Breast epithelium (tissue), 4 donors: ENCODE results near the gene IGLL1. TPM values are rescaled to one million over a fixed set of nuclear protein-coding genes. Genes with fewer than 3 reads are reported as not detected.
A peak's percentile ranks its signal among the peaks of the same experiment; 100 is the strongest.
"Not testable (repeated sequence)": the region's sequence is repeated elsewhere in the genome, so short reads cannot be mapped to it uniquely, and the experiment has no call there.

Source experiments
- DNase-seq, 2 donors: peaks; one replicate each; pipeline ENCODE4 v3.0.0-alpha.2; 2019; ENCODE audit warnings: low spot score in 2 of 2
- H3K27ac ChIP-seq, 2 donors: fragments of 200-600 bp; sonication (generic) in 1 of 2; one replicate each; pipeline ENCODE4 v1.5.1; 2016 to 2019; ENCODE audit warnings: mild to moderate bottlenecking in 1 of 2
- H3K27me3 ChIP-seq, 2 donors: fragments of 200-600 bp; sonication (generic) in 1 of 2; one replicate each; pipeline versions ENCODE4 v1.5.1 to v1.6.0; 2017 to 2019; ENCODE audit warnings: control low read depth in 1 of 2, mild to moderate bottlenecking in 1 of 2
- H3K36me3 ChIP-seq: fragments of 200-600 bp; one replicate; pipeline ENCODE4 v1.5.1; 2019
- H3K4me1 ChIP-seq, 2 donors: fragments of 200-600 bp; sonication (generic); one replicate each; pipeline ENCODE4 v1.5.1; 2016 to 2019; ENCODE audit warnings: control low read depth in 1 of 2
- H3K4me3 ChIP-seq, 3 donors: fragments of 200-600 bp; sonication (generic); 1 replicate in 2 of 3; 2 replicates in 1 of 3; pipeline ENCODE4 v1.5.1; 2016 to 2019; ENCODE audit warnings: mild to moderate bottlenecking in 3 of 3, moderate library complexity in 2 of 3
- H3K9me3 ChIP-seq, 2 donors: fragments of 200-600 bp; sonication (generic) in 1 of 2; one replicate each; pipeline ENCODE4 v1.5.1; 2016 to 2019; ENCODE audit warnings: control low read depth in 1 of 2
- CTCF ChIP-seq, 3 donors: fragments of 450-650 bp; IDR thresholded peaks; one replicate each; pipeline ENCODE4 v1.5.1; 2016 to 2017; ENCODE audit warnings: antibody characterized with exemption in 3 of 3, mild to moderate bottlenecking in 3 of 3, moderate library complexity in 3 of 3
- POLR2A ChIP-seq: fragments of 450-650 bp; IDR thresholded peaks from one replicate; pipeline ENCODE4 v1.6.1; 2016; ENCODE audit warnings: antibody characterized with exemption, mild to moderate bottlenecking, moderate library complexity
- POLR2AphosphoS5 ChIP-seq, 3 donors: sonication (generic); formaldehyde crosslinking; IDR thresholded peaks; one replicate each; pipeline ENCODE4 v1.6.1; 2017; ENCODE audit warnings: antibody characterized with exemption in 3 of 3
- intact Hi-C: fragments of 100-400 bp; cut with DNase I; formaldehyde crosslinking; loops from one replicate; pipeline ENCODE4 v1.15.1; 2023; ENCODE audit warnings: low total_unique reads
- total RNA-seq, 3 donors: library from RNA; depleted of rRNA; stranded (reverse); fragments of >200 nt; gene quantifications; one replicate each; pipeline ENCODE4 v1.1.0, GENCODE V29; 2016

IGLL1 gene
- total RNA-seq, 3 donors from 2014 or later = not detected

DNA sequence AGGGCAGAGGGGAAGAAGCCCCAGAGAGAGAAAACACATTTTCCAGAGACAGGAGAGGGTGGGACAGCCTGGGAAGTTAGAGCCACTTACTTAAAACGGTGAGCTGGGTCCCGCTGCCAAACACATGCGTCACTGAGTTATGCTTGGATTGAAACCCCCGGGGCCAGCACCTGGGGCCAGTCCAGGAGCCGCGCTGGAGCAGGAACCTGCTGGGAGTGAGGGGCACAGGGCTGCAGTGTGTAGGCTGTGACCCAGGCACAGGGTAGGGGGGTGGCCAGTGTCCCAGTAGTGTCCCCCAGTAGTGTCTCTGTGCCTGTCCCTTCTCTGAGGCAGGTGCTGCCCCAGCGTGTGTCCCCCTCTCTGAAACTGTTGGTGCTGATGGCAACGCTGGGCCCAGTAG lies 5.2 kb downstream of the IGLL1 start:
- intact Hi-C loops = no loop called here
- H3K4me3 ChIP-seq = no peak overlapping the region
- no peaks in the 10 kb centered on the region for H3K27me3 ChIP-seq
- no peak for DNase-seq
- H3K4me1 ChIP-seq = no peaks in the 10 kb centered on the region
- H3K9me3 ChIP-seq = no peaks in the 10 kb centered on the region
- no peaks in the 10 kb centered on the region for H3K36me3 ChIP-seq
- no peak for TF ChIP-seq POLR2A
- no peak for TF ChIP-seq CTCF (IDR thresholded peaks at IDR 0.05)
- TF ChIP-seq POLR2AphosphoS5 (IDR thresholded peaks at IDR 0.05) = no peak
- no peak overlapping the region for H3K27ac ChIP-seq

DNA sequence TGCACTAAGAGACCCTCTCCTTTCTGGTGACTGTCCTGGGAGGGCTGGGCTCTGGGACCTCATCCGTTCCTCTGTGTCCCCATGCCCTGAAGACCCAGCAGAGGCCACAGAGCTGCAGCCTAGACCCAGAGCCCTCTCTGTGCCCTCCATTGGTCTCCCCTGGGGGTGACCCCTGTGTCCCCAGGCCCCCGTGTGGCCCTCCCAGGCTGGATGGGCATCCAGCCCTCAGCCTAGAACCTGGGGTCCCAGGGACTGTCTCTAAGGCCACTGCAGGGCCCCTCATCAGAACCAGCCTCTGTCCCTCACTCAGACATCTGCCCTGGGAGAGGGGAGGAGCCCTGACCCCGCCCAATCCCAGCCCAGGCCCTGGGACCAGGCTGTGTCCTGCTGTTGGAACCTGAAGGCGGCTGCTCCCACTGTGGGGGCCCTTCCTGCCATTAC lies 5.7 kb downstream of the IGLL1 start:
- no peaks in the 10 kb centered on the region for H3K9me3 ChIP-seq
- TF ChIP-seq POLR2A (no peak), POLR2AphosphoS5 (IDR thresholded peaks at IDR 0.05) (no peak), CTCF (IDR thresholded peaks at IDR 0.05) (no peak)
- no peaks in the 10 kb centered on the region for H3K4me1 ChIP-seq
- peak in 1 of 2 donors; percentile 22 for DNase-seq
- H3K27me3 ChIP-seq = no peaks in the 10 kb centered on the region
- no peak overlapping the region for H3K27ac ChIP-seq
- H3K36me3 ChIP-seq = no peaks in the 10 kb centered on the region
- no peak overlapping the region for H3K4me3 ChIP-seq
- intact Hi-C loops = no loop called here

- H3K4me1 ChIP-seq, H3K4me3 ChIP-seq, H3K36me3 ChIP-seq, H3K27ac ChIP-seq, H3K27me3 ChIP-seq, H3K9me3 ChIP-seq, intact Hi-C loops, DNase-seq: not testable (repeated sequence)
Observed at GRCh38 chr22:23573701-23574235, 6.3 kb downstream of the IGLL1 start.

DNA sequence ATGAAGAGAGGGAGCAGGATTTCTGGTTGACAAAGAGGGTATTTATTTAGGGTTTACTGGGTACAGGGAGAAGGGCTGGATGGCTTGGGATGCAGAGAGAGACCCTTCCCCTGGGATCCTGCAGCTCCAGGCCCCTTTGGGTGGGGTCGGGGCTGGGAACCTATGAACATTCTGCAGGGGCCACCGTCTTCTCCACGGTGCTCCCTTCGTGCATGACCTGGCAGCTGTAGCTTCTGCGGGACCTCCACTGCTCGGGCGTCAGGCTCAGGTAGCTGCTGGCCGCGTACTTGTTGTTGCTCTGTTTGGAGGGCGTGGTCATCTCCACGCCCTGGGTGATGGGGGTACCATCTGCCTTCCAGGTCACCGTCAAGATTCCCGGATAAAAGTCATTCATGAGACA lies 7.0 kb downstream of the IGLL1 start:
- H3K9me3 ChIP-seq, H3K27me3 ChIP-seq, H3K27ac ChIP-seq, intact Hi-C loops, H3K4me1 ChIP-seq, H3K4me3 ChIP-seq, H3K36me3 ChIP-seq, DNase-seq: not testable (repeated sequence)

GRCh38 chr22:23571486-23571885 lies 8.6 kb downstream of the IGLL1 start:
- Histone ChIP-seq H3K27me3 (peaks cover 0 to 2% of the 10 kb centered on the region in 2 donors), H3K36me3 (no peaks in the 10 kb centered on the region), H3K4me1 (no peaks in the 10 kb centered on the region), H3K4me3 (no peak overlapping the region), H3K9me3 (no peaks in the 10 kb centered on the region), H3K27ac (no peak overlapping the region)
- DNase-seq = no peak
- intact Hi-C loops = no loop called here
- no peak for TF ChIP-seq POLR2AphosphoS5 (IDR thresholded peaks at IDR 0.05)
- TF ChIP-seq POLR2A = no peak

- TF ChIP-seq POLR2A (no peak), POLR2AphosphoS5 (IDR thresholded peaks at IDR 0.05) (no peak), CTCF (IDR thresholded peaks at IDR 0.05) (no peak)
- Histone ChIP-seq H3K9me3 (no peaks in the 10 kb centered on the region), H3K27me3 (peaks cover 0 to 8% of the 10 kb centered on the region in 2 donors), H3K36me3 (no peaks in the 10 kb centered on the region), H3K4me3 (no peak overlapping the region), H3K4me1 (peaks cover 0 to 7% of the 10 kb centered on the region in 2 donors), H3K27ac (no peak overlapping the region)
- intact Hi-C loops = no loop called here
- DNase-seq = no peak
Observed at GRCh38 chr22:23570681-23571080, 9.4 kb downstream of the IGLL1 start.

- peaks cover 0 to 7% of the 10 kb centered on the region in 2 donors for H3K4me1 ChIP-seq
- no peak overlapping the region for H3K27ac ChIP-seq
- DNase-seq = no peak
- no peak overlapping the region for H3K4me3 ChIP-seq
- peaks cover 0 to 8% of the 10 kb centered on the region in 2 donors for H3K27me3 ChIP-seq
- no peaks in the 10 kb centered on the region for H3K9me3 ChIP-seq
- intact Hi-C loops = no loop called here
- no peak for TF ChIP-seq CTCF (IDR thresholded peaks at IDR 0.05)
- no peak for TF ChIP-seq POLR2AphosphoS5 (IDR thresholded peaks at IDR 0.05)
- no peak for TF ChIP-seq POLR2A
- no peaks in the 10 kb centered on the region for H3K36me3 ChIP-seq
Observed at GRCh38 chr22:23569716-23570115, 10.4 kb downstream of the IGLL1 start.
